A549 (cell line): ENCODE data around the gene SRCIN1. TPM values are rescaled to one million over a fixed set of nuclear protein-coding genes. Genes with fewer than 3 reads are reported as not detected.

Source experiments
- ATAC-seq, 2 experiments: fragments of 200-7000 bp in 1 of 2; fragments of >200 bp in 1 of 2; cut with Nextera tagmentation in 1 of 2; cut with Tn5 transposase in 1 of 2; 3 replicates each; pipeline versions ENCODE4 v1.8.0 to v1.9.1; 2018 to 2020; ENCODE audit warnings: mild to moderate bottlenecking in 1 of 2, moderate library complexity in 1 of 2
- CTCF ChIA-PET: fragments of 300-600 bp; sonication (Branson Sonifier 250); formaldehyde crosslinking; extraction: SDS; loops from one replicate; lab custom pipeline; 2021; ENCODE audit warnings: antibody characterized with exemption, inconsistent platforms; lab: Yijun Ruan, JAX
- POLR2A ChIA-PET: fragments of 350-600 bp; formaldehyde crosslinking; extraction: SDS; loops from one replicate; lab custom pipeline; 2021; ENCODE audit warnings: antibody characterized with exemption, inconsistent platforms; lab: Yijun Ruan, JAX
- DNase-seq, 2 experiments: peaks; one replicate each; pipeline versions ENCODE4 v3.0.0 to v3.0.0-alpha.2; 2011 to 2016; ENCODE audit warnings: low read depth in 1 of 2, low spot score in 1 of 2
- FAIRE-seq: peaks from 2 replicates; lab custom pipeline; 2011; peaks lifted over from hg19 to GRCh38; lab: Jason Lieb, UNC
- H3K27ac ChIP-seq, 2 experiments: fragments of >200 bp; sonication (Bioruptor Twin); formaldehyde crosslinking; 3 replicates each; pipeline ENCODE4 v1.5.1; 2016 to 2017
- H3K4me1 ChIP-seq: fragments of >200 bp; sonication (Bioruptor Twin); formaldehyde crosslinking; 3 replicates; pipeline ENCODE4 v1.6.1; 2016
- H3K4me2 ChIP-seq: fragments of >200 bp; sonication (Bioruptor Twin); formaldehyde crosslinking; 3 replicates; pipeline ENCODE4 v1.6.1; 2016
- H3K4me3 ChIP-seq: fragments of >200 bp; sonication (Bioruptor Twin); formaldehyde crosslinking; 3 replicates; pipeline ENCODE4 v1.5.1; 2016
- H3K9me3 ChIP-seq: fragments of >200 bp; sonication (Bioruptor Twin); formaldehyde crosslinking; 3 replicates; pipeline ENCODE4 v1.6.1; 2016
- EHF ChIP-seq: fragments of 250-450 bp; sonication (Bioruptor Pico); IDR thresholded peaks from 2 replicates; pipeline ENCODE4 v1.5.0; 2020; ENCODE audit warnings: mild to moderate bottlenecking
- EHMT2 ChIP-seq: fragments of 200-600 bp; sonication (generic); IDR thresholded peaks from 2 replicates; pipeline ENCODE4 v1.6.1; 2016; ENCODE audit warnings: antibody characterized with exemption, low read depth, mild to moderate bottlenecking, moderate library complexity
- ESRRA ChIP-seq: fragments of 150-350 bp; IDR thresholded peaks from 2 replicates; pipeline ENCODE4 v1.6.1; 2014; ENCODE audit warnings: mild to moderate bottlenecking, low read length, borderline replicate concordance
- FOSL2 ChIP-seq, 2 experiments: fragments of 450-650 bp in 1 of 2; fragments of >200 bp in 1 of 2; sonication (Bioruptor Twin) in 1 of 2; formaldehyde crosslinking; IDR thresholded peaks; 2 replicates each; pipeline versions ENCODE4 v1.5.0 to v1.6.1; 2016 to 2020; ENCODE audit warnings: mild to moderate bottlenecking in 1 of 2, moderate library complexity in 1 of 2
- GATA3 ChIP-seq: IDR thresholded peaks from 2 replicates; pipeline ENCODE4 v1.6.1; 2012; ENCODE audit warnings: borderline replicate concordance
- HOXB5 ChIP-seq: fragments of 250-450 bp; sonication (Bioruptor Pico); IDR thresholded peaks from 2 replicates; pipeline ENCODE4 v1.5.0; 2020; ENCODE audit warnings: mild to moderate bottlenecking, moderate library complexity
- KDM1A ChIP-seq: fragments of 200-600 bp; sonication (generic); IDR thresholded peaks from 2 replicates; pipeline ENCODE4 v1.6.1; 2016; ENCODE audit warnings: low read depth, mild to moderate bottlenecking
- KDM5A ChIP-seq: fragments of 200-600 bp; sonication (generic); IDR thresholded peaks from 2 replicates; pipeline ENCODE4 v1.6.1; 2016; ENCODE audit warnings: antibody characterized with exemption, mild to moderate bottlenecking
- MAZ ChIP-seq: fragments of 150-350 bp; IDR thresholded peaks from 2 replicates; pipeline ENCODE4 v1.6.1; 2014; ENCODE audit warnings: antibody characterized with exemption, low read depth, low read length, borderline replicate concordance
- NPAS2 ChIP-seq: fragments of 250-450 bp; sonication (Bioruptor Pico); IDR thresholded peaks from 2 replicates; pipeline ENCODE4 v1.8.0; 2022; ENCODE audit warnings: mild to moderate bottlenecking, moderate library complexity, borderline replicate concordance
- RARB ChIP-seq: fragments of 250-450 bp; sonication (Bioruptor Pico); IDR thresholded peaks from 2 replicates; pipeline ENCODE4 v1.8.0; 2021; ENCODE audit warnings: mild to moderate bottlenecking, moderate library complexity
- ZFP36 ChIP-seq: fragments of 450-650 bp; IDR thresholded peaks from 2 replicates; pipeline ENCODE4 v1.6.1; 2014; ENCODE audit warnings: borderline replicate concordance; ENCODE audit not compliant: partially characterized antibody
- ZSCAN20 ChIP-seq: fragments of 250-450 bp; sonication (Bioruptor Pico); IDR thresholded peaks from 2 replicates; pipeline ENCODE4 v1.8.0; 2022; ENCODE audit warnings: mild to moderate bottlenecking, moderate library complexity
- WGBS: methylation state at CpG from one replicate; pipeline ENCODE4 v1.1.6; 2017; ENCODE audit errors: missing lambda C conversion rate; 5-methylcytosine and 5-hydroxymethylcytosine counted together
- polyA plus RNA-seq, 4 experiments: library from polyadenylated mRNA; depleted of rRNA in 3 of 4; stranded (reverse); fragments of >200 nt; fragmentation: RNase III in 1 of 4; extraction: RNeasy Plus Mini Kit Qiagen cat#74134 plus additional on column Dnase treatment in 1 of 4; gene quantifications; 2 replicates in 3 of 4; 3 replicates in 1 of 4; pipeline ENCODE4 v1.2.3, GENCODE V29; 2011 to 2017
- TF ChIP-seq, protein P1 (sequence below): fragments of 200-600 bp; sonication (generic); IDR thresholded peaks from 2 replicates; pipeline ENCODE4 v1.6.1; 2016; ENCODE audit warnings: antibody characterized with exemption, mild to moderate bottlenecking, moderate library complexity
- TF ChIP-seq, protein P2 (sequence below): IDR thresholded peaks from 2 replicates; pipeline ENCODE4 v1.6.1; 2012; ENCODE audit warnings: low read depth, borderline replicate concordance
- TF ChIP-seq, protein P3 (sequence below): fragments of >200 bp; sonication (Bioruptor Twin); formaldehyde crosslinking; IDR thresholded peaks from 3 replicates; pipeline ENCODE4 v1.6.1; 2016
- TF ChIP-seq, protein P4 (sequence below): fragments of >200 bp; sonication (Bioruptor Twin); formaldehyde crosslinking; IDR thresholded peaks from 3 replicates; pipeline ENCODE4 v1.5.1; 2016

The SRCIN1 gene
- polyA plus RNA-seq, 2 of the 4 experiments (the other 2 are of a cell fraction), result 1.4 to 2.1 TPM

DNA sequence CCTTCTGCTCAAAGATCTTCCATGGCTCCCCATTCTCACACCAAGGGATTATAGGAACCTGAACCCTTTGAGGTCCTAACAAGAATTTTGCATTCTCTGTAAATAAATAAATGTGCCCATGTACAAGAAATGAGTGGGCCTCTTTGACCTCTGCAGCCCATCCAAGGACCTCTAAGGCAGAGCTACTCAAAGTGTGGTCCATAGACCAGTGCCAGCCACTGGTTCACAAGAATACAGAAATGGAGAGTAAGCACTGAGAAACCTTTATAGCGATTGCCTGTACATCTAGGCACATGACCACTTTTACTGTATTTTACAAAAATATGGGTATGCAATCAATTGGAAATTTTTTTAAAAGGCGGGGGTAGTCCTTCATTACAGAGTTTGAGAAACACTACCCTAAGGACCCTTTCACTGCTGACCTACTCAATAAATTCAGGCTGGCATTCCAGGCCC is 7.8 kb upstream of the SRCIN1 start:
- DNase-seq (no peak), FAIRE-seq (no peak), ATAC-seq (no peak)
- 74% methylated on average over 2 of the region's 2 CpGs for WGBS
- TF ChIP-seq, protein P1, sequence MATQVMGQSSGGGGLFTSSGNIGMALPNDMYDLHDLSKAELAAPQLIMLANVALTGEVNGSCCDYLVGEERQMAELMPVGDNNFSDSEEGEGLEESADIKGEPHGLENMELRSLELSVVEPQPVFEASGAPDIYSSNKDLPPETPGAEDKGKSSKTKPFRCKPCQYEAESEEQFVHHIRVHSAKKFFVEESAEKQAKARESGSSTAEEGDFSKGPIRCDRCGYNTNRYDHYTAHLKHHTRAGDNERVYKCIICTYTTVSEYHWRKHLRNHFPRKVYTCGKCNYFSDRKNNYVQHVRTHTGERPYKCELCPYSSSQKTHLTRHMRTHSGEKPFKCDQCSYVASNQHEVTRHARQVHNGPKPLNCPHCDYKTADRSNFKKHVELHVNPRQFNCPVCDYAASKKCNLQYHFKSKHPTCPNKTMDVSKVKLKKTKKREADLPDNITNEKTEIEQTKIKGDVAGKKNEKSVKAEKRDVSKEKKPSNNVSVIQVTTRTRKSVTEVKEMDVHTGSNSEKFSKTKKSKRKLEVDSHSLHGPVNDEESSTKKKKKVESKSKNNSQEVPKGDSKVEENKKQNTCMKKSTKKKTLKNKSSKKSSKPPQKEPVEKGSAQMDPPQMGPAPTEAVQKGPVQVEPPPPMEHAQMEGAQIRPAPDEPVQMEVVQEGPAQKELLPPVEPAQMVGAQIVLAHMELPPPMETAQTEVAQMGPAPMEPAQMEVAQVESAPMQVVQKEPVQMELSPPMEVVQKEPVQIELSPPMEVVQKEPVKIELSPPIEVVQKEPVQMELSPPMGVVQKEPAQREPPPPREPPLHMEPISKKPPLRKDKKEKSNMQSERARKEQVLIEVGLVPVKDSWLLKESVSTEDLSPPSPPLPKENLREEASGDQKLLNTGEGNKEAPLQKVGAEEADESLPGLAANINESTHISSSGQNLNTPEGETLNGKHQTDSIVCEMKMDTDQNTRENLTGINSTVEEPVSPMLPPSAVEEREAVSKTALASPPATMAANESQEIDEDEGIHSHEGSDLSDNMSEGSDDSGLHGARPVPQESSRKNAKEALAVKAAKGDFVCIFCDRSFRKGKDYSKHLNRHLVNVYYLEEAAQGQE, result no peak
- TF ChIP-seq, protein P2, sequence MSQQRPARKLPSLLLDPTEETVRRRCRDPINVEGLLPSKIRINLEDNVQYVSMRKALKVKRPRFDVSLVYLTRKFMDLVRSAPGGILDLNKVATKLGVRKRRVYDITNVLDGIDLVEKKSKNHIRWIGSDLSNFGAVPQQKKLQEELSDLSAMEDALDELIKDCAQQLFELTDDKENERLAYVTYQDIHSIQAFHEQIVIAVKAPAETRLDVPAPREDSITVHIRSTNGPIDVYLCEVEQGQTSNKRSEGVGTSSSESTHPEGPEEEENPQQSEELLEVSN, result no peak
- TF ChIP-seq HOXB5, result no peak
- no peak for TF ChIP-seq ESRRA
- no peak for TF ChIP-seq ZSCAN20 (CRISPR knock-in tag)
- TF ChIP-seq RARB, result no peak
- no peak for TF ChIP-seq MAZ
- TF ChIP-seq GATA3, result no peak
- TF ChIP-seq EHMT2, result no peak
- TF ChIP-seq, protein P3, sequence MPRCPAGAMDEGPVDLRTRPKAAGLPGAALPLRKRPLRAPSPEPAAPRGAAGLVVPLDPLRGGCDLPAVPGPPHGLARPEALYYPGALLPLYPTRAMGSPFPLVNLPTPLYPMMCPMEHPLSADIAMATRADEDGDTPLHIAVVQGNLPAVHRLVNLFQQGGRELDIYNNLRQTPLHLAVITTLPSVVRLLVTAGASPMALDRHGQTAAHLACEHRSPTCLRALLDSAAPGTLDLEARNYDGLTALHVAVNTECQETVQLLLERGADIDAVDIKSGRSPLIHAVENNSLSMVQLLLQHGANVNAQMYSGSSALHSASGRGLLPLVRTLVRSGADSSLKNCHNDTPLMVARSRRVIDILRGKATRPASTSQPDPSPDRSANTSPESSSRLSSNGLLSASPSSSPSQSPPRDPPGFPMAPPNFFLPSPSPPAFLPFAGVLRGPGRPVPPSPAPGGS, result no peak
- TF ChIP-seq FOSL2 (IDR thresholded peaks at IDR 0.05), result no peak
- TF ChIP-seq FOSL2 (CRISPR knock-in tag; IDR thresholded peaks at IDR 0.05), result no peak
- TF ChIP-seq EHF (CRISPR knock-in tag), result no peak
- TF ChIP-seq, protein P4, sequence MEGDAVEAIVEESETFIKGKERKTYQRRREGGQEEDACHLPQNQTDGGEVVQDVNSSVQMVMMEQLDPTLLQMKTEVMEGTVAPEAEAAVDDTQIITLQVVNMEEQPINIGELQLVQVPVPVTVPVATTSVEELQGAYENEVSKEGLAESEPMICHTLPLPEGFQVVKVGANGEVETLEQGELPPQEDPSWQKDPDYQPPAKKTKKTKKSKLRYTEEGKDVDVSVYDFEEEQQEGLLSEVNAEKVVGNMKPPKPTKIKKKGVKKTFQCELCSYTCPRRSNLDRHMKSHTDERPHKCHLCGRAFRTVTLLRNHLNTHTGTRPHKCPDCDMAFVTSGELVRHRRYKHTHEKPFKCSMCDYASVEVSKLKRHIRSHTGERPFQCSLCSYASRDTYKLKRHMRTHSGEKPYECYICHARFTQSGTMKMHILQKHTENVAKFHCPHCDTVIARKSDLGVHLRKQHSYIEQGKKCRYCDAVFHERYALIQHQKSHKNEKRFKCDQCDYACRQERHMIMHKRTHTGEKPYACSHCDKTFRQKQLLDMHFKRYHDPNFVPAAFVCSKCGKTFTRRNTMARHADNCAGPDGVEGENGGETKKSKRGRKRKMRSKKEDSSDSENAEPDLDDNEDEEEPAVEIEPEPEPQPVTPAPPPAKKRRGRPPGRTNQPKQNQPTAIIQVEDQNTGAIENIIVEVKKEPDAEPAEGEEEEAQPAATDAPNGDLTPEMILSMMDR, result no peak
- no peak for TF ChIP-seq NPAS2
- no peak for TF ChIP-seq ZFP36
- Histone ChIP-seq H3K4me1 (peaks cover 13% of the 10 kb centered on the region; the same call in 2 of the 3 replicates), H3K9me3 (peaks cover 10% of the 10 kb centered on the region), H3K27ac (no peak overlapping the region), H3K4me2 (peak overlapping the region; percentile 23), H3K4me3 (no peak overlapping the region)
- ChIA-PET CTCF (interaction anchor here (2.0 to 31.2 kb wide), 3 partner anchors 7 to 264 kb away, joined by 4 to 525 read pairs (median 86); partner anchors contain the start of gene SRCIN1), POLR2A (no interaction called here)

DNA sequence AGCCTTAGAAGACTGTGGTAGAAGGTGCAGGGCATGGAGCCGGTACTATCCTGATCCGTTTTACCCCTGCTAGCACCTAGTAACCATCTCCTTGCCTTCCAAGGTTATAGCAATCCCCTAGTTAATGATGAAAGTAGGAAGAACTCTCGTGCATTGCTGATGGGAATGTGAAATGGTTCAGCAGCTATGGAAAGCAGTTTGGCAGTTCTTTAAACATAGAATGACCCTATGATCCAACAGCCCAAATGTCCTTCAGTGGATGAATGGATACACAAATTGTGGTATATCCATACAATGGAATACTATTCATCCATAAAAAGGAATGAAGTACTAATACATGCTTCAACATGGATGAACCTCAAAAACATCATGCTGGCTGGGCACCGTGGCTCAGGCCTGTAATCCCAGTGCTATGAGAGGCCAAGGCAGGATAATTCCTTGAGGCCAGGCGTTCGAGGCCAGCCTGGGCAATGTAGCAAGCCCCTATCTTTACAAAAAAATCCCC is 6.2 kb upstream of the SRCIN1 start:
- no peak for ATAC-seq
- no peak for FAIRE-seq
- TF ChIP-seq KDM5A (no peak), KDM1A (peak; percentile 81; the same call in 1 of the 2 replicates)
- H3K27ac ChIP-seq, result no peak overlapping the region
- H3K4me2 ChIP-seq, result no peak overlapping the region
- 55% methylated on average over 6 of the region's 6 CpGs for WGBS
- no peak overlapping the region for H3K4me3 ChIP-seq
- H3K4me1 ChIP-seq, result peaks cover 17% of the 10 kb centered on the region
- ChIA-PET CTCF (interaction anchor here (1.2 to 33.9 kb wide), 3 partner anchors 22 to 58 kb away, joined by 3 to 948 read pairs (median 525); no protein-coding TSS in a partner anchor), POLR2A (no interaction called here)
- peaks cover 10% of the 10 kb centered on the region for H3K9me3 ChIP-seq
- no peak for DNase-seq
